Measurements from ENCODE around the gene PHF21B. TPM values are rescaled to one million over a fixed set of nuclear protein-coding genes. Genes with fewer than 3 reads are reported as not detected.

PHF21B gene
- total RNA-seq, 1 experiment from 2014 or later, result not detected

GRCh38 chr22:44998296-44998695 is 11.5 kb downstream of the PHF21B start:
- peaks cover 100% of the 10 kb centered on the region for H3K27me3 Mint-ChIP-seq (ENCODE audit: unreplicated experiment)
- TF ChIP-seq CTCF (IDR thresholded peaks at IDR 0.05; ENCODE audit: unreplicated experiment), result no peak
- peaks cover 1% of the 10 kb centered on the region for H3K36me3 Mint-ChIP-seq (ENCODE audit: insufficient read depth, unreplicated experiment)
- CTCF ChIA-PET, result no interaction called here
- no peaks in the 10 kb centered on the region for H3K4me1 Mint-ChIP-seq (ENCODE audit: low read depth, unreplicated experiment)
- intact Hi-C loops (cut with micrococcal nuclease; ENCODE audit: unreplicated experiment), result no loop called here
- H3K9me3 Mint-ChIP-seq (ENCODE audit: low read depth, unreplicated experiment), result no peaks in the 10 kb centered on the region
- H3K27ac Mint-ChIP-seq (ENCODE audit: unreplicated experiment), result no peak overlapping the region
- no peak overlapping the region for H3K4me3 Mint-ChIP-seq (ENCODE audit: low read depth, unreplicated experiment)
- BruUV-seq (replicated peaks), result no TSS peak
- no peak for DNase-seq

GRCh38 chr22:44997060-44997459 is 12.7 kb downstream of the PHF21B start:
- H3K36me3 Mint-ChIP-seq (ENCODE audit: insufficient read depth, unreplicated experiment), result no peaks in the 10 kb centered on the region
- intact Hi-C loops (cut with micrococcal nuclease; ENCODE audit: unreplicated experiment), result no loop called here
- no peak for DNase-seq
- H3K9me3 Mint-ChIP-seq (ENCODE audit: low read depth, unreplicated experiment), result no peaks in the 10 kb centered on the region
- H3K4me1 Mint-ChIP-seq (ENCODE audit: low read depth, unreplicated experiment), result no peaks in the 10 kb centered on the region
- no peak overlapping the region for H3K27ac Mint-ChIP-seq (ENCODE audit: unreplicated experiment)
- H3K4me3 Mint-ChIP-seq (ENCODE audit: low read depth, unreplicated experiment), result no peak overlapping the region
- BruUV-seq (replicated peaks), result no TSS peak
- CTCF ChIA-PET, result interaction anchor here (0.6 kb wide), 1 partner anchor 112 kb away, joined by 7 read pairs; no protein-coding TSS in a partner anchor
- H3K27me3 Mint-ChIP-seq (ENCODE audit: unreplicated experiment), result peaks cover 100% of the 10 kb centered on the region
- no peak for TF ChIP-seq CTCF (IDR thresholded peaks at IDR 0.05; ENCODE audit: unreplicated experiment)

GRCh38 chr22:44996648-44997047 is 13.2 kb downstream of the PHF21B start:
- no peak for DNase-seq
- intact Hi-C loops (cut with micrococcal nuclease; ENCODE audit: unreplicated experiment), result no loop called here
- Mint-ChIP-seq H3K27me3 (ENCODE audit: unreplicated experiment) (peaks cover 100% of the 10 kb centered on the region), H3K27ac (ENCODE audit: unreplicated experiment) (no peak overlapping the region), H3K36me3 (ENCODE audit: insufficient read depth, unreplicated experiment) (no peaks in the 10 kb centered on the region), H3K9me3 (ENCODE audit: low read depth, unreplicated experiment) (no peaks in the 10 kb centered on the region), H3K4me3 (ENCODE audit: low read depth, unreplicated experiment) (no peak overlapping the region), H3K4me1 (ENCODE audit: low read depth, unreplicated experiment) (no peaks in the 10 kb centered on the region)
- CTCF ChIA-PET, result interaction anchor here (0.6 kb wide), 1 partner anchor 113 kb away, joined by 7 read pairs; no protein-coding TSS in a partner anchor
- TF ChIP-seq CTCF (IDR thresholded peaks at IDR 0.05; ENCODE audit: unreplicated experiment), result no peak
- no TSS peak for BruUV-seq (replicated peaks)

GRCh38 chr22:44996120-44996519 is 13.7 kb downstream of the PHF21B start:
- Mint-ChIP-seq H3K27me3 (ENCODE audit: unreplicated experiment) (peaks cover 100% of the 10 kb centered on the region), H3K27ac (ENCODE audit: unreplicated experiment) (no peak overlapping the region), H3K9me3 (ENCODE audit: low read depth, unreplicated experiment) (no peaks in the 10 kb centered on the region), H3K4me1 (ENCODE audit: low read depth, unreplicated experiment) (no peaks in the 10 kb centered on the region), H3K4me3 (ENCODE audit: low read depth, unreplicated experiment) (no peak overlapping the region), H3K36me3 (ENCODE audit: insufficient read depth, unreplicated experiment) (no peaks in the 10 kb centered on the region)
- intact Hi-C loops (cut with micrococcal nuclease; ENCODE audit: unreplicated experiment), result no loop called here
- no peak for TF ChIP-seq CTCF (IDR thresholded peaks at IDR 0.05; ENCODE audit: unreplicated experiment)
- BruUV-seq (replicated peaks), result no TSS peak
- CTCF ChIA-PET, result no interaction called here
- no peak for DNase-seq

Measured in Calu3 (cell line).